ENCODE results near the gene CIB4.

The CIB4 gene

GRCh38 chr2:26642429-26642828 is 1.3 kb upstream of the CIB4 start:
- no peak for DNase-seq (ENCODE audit: low spot score)

- no peak for DNase-seq (ENCODE audit: low spot score)
These were observed 828 bp downstream of the CIB4 start for GRCh38 chr2:26640331-26640745.

- no peak for DNase-seq (ENCODE audit: low spot score)
These were observed 1.4 kb downstream of the CIB4 start for GRCh38 chr2:26639685-26640243.

- DNase-seq (ENCODE audit: low spot score), result no peak
These were observed 3.3 kb downstream of the CIB4 start for GRCh38 chr2:26637811-26638310.

GRCh38 chr2:26636935-26637334 is 4.2 kb downstream of the CIB4 start:
- no peak for DNase-seq (ENCODE audit: low spot score)

GRCh38 chr2:26635401-26635800 is 5.8 kb downstream of the CIB4 start:
- DNase-seq (ENCODE audit: low spot score), result no peak

GRCh38 chr2:26634636-26635230 is 6.4 kb downstream of the CIB4 start:
- DNase-seq (ENCODE audit: low spot score), result no peak

- DNase-seq (ENCODE audit: low spot score), result no peak
These were observed 7.1 kb downstream of the CIB4 start for GRCh38 chr2:26633993-26634595.

- no peak for DNase-seq (ENCODE audit: low spot score)
These were observed 7.7 kb downstream of the CIB4 start for GRCh38 chr2:26633351-26633945.

GRCh38 chr2:26632624-26633185 is 8.5 kb downstream of the CIB4 start:
- DNase-seq (ENCODE audit: low spot score), result no peak

- no peak for DNase-seq (ENCODE audit: low spot score)
These were observed 9.6 kb downstream of the CIB4 start for GRCh38 chr2:26631401-26632170.

- DNase-seq (ENCODE audit: low spot score), result no peak
These were observed 10.4 kb downstream of the CIB4 start for GRCh38 chr2:26630669-26631360.

- no peak for DNase-seq (ENCODE audit: low spot score)
These were observed 10.9 kb downstream of the CIB4 start for GRCh38 chr2:26630235-26630634.

- DNase-seq (ENCODE audit: low spot score), result no peak
These were observed 11.4 kb downstream of the CIB4 start for GRCh38 chr2:26629751-26630150.

GRCh38 chr2:26629346-26629630 is 11.9 kb downstream of the CIB4 start:
- DNase-seq (ENCODE audit: low spot score), result no peak

GRCh38 chr2:26628561-26629345 is 12.4 kb downstream of the CIB4 start:
- DNase-seq (ENCODE audit: low spot score), result no peak

- no peak for DNase-seq (ENCODE audit: low spot score)
These were observed 13.6 kb downstream of the CIB4 start for GRCh38 chr2:26627350-26628105.

GRCh38 chr2:26626606-26627005 is 14.6 kb downstream of the CIB4 start:
- DNase-seq (ENCODE audit: low spot score), result no peak

- no peak for DNase-seq (ENCODE audit: low spot score)
These were observed 17.3 kb downstream of the CIB4 start for GRCh38 chr2:26623541-26624495.
